Measurements from ENCODE around the gene MGAT4C.

MGAT4C gene

GRCh38 chr12:86188226-86188625 is 68.0 kb downstream of the MGAT4C start:
- TF ChIP-seq CTCF (conservative IDR thresholded peaks at IDR 0.05; ENCODE audit: control insufficient read depth, insufficient read depth, low read depth, low read length): no peak
- no peak overlapping the region for H3K4me3 ChIP-seq (ENCODE audit: control insufficient read depth, low read depth, low read length)
- no peak for DNase-seq (ENCODE audit: low read depth)

GRCh38 chr12:86186449-86186848 is 69.7 kb downstream of the MGAT4C start:
- DNase-seq (ENCODE audit: low read depth): peak; percentile 30
- H3K4me3 ChIP-seq (ENCODE audit: control insufficient read depth, low read depth, low read length): no peak overlapping the region
- TF ChIP-seq CTCF (conservative IDR thresholded peaks at IDR 0.05; ENCODE audit: control insufficient read depth, insufficient read depth, low read depth, low read length): peak; percentile 36

- no peak for TF ChIP-seq CTCF (conservative IDR thresholded peaks at IDR 0.05; ENCODE audit: control insufficient read depth, insufficient read depth, low read depth, low read length)
- no peak overlapping the region for H3K4me3 ChIP-seq (ENCODE audit: control insufficient read depth, low read depth, low read length)
- DNase-seq (ENCODE audit: low read depth): no peak
Measured at GRCh38 chr12:86179855-86180254, 76.3 kb downstream of the MGAT4C start.

- H3K4me3 ChIP-seq (ENCODE audit: control insufficient read depth, low read depth, low read length): no peak overlapping the region
- DNase-seq (ENCODE audit: low read depth): no peak
- TF ChIP-seq CTCF (conservative IDR thresholded peaks at IDR 0.05; ENCODE audit: control insufficient read depth, insufficient read depth, low read depth, low read length): no peak
Measured at GRCh38 chr12:86174188-86174587, 82.0 kb downstream of the MGAT4C start.

GRCh38 chr12:86172913-86173443 is 83.2 kb downstream of the MGAT4C start:
- H3K4me3 ChIP-seq (ENCODE audit: control insufficient read depth, low read depth, low read length): no peak overlapping the region
- no peak for DNase-seq (ENCODE audit: low read depth)
- no peak for TF ChIP-seq CTCF (conservative IDR thresholded peaks at IDR 0.05; ENCODE audit: control insufficient read depth, insufficient read depth, low read depth, low read length)

GRCh38 chr12:86170051-86170450 is 86.1 kb downstream of the MGAT4C start:
- no peak for TF ChIP-seq CTCF (conservative IDR thresholded peaks at IDR 0.05; ENCODE audit: control insufficient read depth, insufficient read depth, low read depth, low read length)
- peak; percentile 30 for DNase-seq (ENCODE audit: low read depth)
- H3K4me3 ChIP-seq (ENCODE audit: control insufficient read depth, low read depth, low read length): no peak overlapping the region

- DNase-seq (ENCODE audit: low read depth): peak; percentile 52
- H3K4me3 ChIP-seq (ENCODE audit: control insufficient read depth, low read depth, low read length): no peak overlapping the region
- no peak for TF ChIP-seq CTCF (conservative IDR thresholded peaks at IDR 0.05; ENCODE audit: control insufficient read depth, insufficient read depth, low read depth, low read length)
Measured at GRCh38 chr12:86158956-86159355, 97.2 kb downstream of the MGAT4C start.

Measured in fibroblast of mammary gland (primary cell).